SK-N-SH (cell line): ENCODE measurements around the gene PLA2G4E. TPM values are rescaled to one million over a fixed set of nuclear protein-coding genes. Genes with fewer than 3 reads are reported as not detected.
A peak's percentile ranks its signal among the peaks of the same experiment; 100 is the strongest.

Experiments
- CTCF ChIA-PET: fragments of 300-600, 350-600 bp; formaldehyde crosslinking; extraction: SDS; loops from one replicate; lab custom pipeline; 2021; lab: Yijun Ruan, JAX
- POLR2A ChIA-PET: fragments of 350-600 bp; sonication (Branson Sonifier 250); formaldehyde crosslinking; extraction: SDS; loops from one replicate; lab custom pipeline; 2020; ENCODE audit warnings: antibody characterized with exemption, inconsistent platforms; lab: Yijun Ruan, JAX
- DNase-seq: peaks from one replicate; pipeline ENCODE4 v3.0.0; 2012
- H2AFZ ChIP-seq: fragments of 200-600 bp; sonication (generic); 2 replicates; pipeline ENCODE4 v1.8.1; 2016; ENCODE audit warnings: antibody characterized with exemption, mild to moderate bottlenecking, low read depth
- H3F3A ChIP-seq: fragments of 200-600 bp; sonication (generic); replicated peaks from 2 replicates; pipeline ENCODE3; 2016; ENCODE audit warnings: antibody characterized with exemption, mild to moderate bottlenecking; ENCODE audit not compliant: insufficient read depth
- H3K27ac ChIP-seq, 2 experiments: fragments of 200-500 bp in 1 of 2; fragments of 200-600 bp in 1 of 2; sonication (Bioruptor generic) in 1 of 2; sonication (generic), shearing (Covaris generic) in 1 of 2; 2 replicates each; pipeline versions ENCODE4 v1.5.1 to v1.6.1; 2014 to 2016; ENCODE audit warnings: low read depth in 2 of 2, inconsistent platforms in 1 of 2, low read length in 1 of 2, mild to moderate bottlenecking in 1 of 2, mixed read lengths in 1 of 2
- H3K27me3 ChIP-seq: fragments of 200-600 bp; sonication (generic), shearing (Covaris generic); 2 replicates; pipeline ENCODE4 v1.6.1; 2016; ENCODE audit warnings: mixed run types; ENCODE audit not compliant: insufficient read depth
- H3K36me3 ChIP-seq, 2 experiments: fragments of 200-500 bp in 1 of 2; fragments of 200-600 bp in 1 of 2; sonication (Bioruptor generic) in 1 of 2; sonication (generic) in 1 of 2; replicated peaks in 1 of 2; 2 replicates each; pipeline versions ENCODE3 to v1.5.1; 2014 to 2016; ENCODE audit warnings: low read length in 1 of 2, mild to moderate bottlenecking in 1 of 2; ENCODE audit not compliant: insufficient read depth in 2 of 2, control insufficient read depth in 1 of 2
- H3K4me1 ChIP-seq, 2 experiments: fragments of 200-500 bp in 1 of 2; fragments of 200-600 bp in 1 of 2; sonication (Bioruptor generic) in 1 of 2; sonication (generic), shearing (Covaris generic) in 1 of 2; 2 replicates each; pipeline versions ENCODE4 v1.5.1 to v1.6.1; 2014 to 2016; ENCODE audit warnings: low read depth in 1 of 2, low read length in 1 of 2, mixed run types in 1 of 2; ENCODE audit not compliant: insufficient read depth in 2 of 2, control insufficient read depth in 1 of 2
- H3K4me2 ChIP-seq: fragments of 200-600 bp; sonication (generic), shearing (Covaris generic); 2 replicates; pipeline ENCODE4 v1.6.1; 2017; ENCODE audit warnings: mixed run types
- H3K4me3 ChIP-seq, 2 experiments: fragments of 200-500 bp in 1 of 2; fragments of 200-600 bp in 1 of 2; sonication (Bioruptor generic) in 1 of 2; sonication (generic), shearing (Covaris generic) in 1 of 2; 2 replicates each; pipeline versions ENCODE4 v1.5.1 to v1.8.1; 2014 to 2016; ENCODE audit warnings: low read depth in 2 of 2, inconsistent platforms in 1 of 2, low read length in 1 of 2, mild to moderate bottlenecking in 1 of 2, mixed read lengths in 1 of 2, moderate library complexity in 1 of 2
- H3K79me2 ChIP-seq: fragments of 200-600 bp; sonication (generic); 2 replicates; pipeline ENCODE4 v1.8.1; 2017; ENCODE audit warnings: mild to moderate bottlenecking; ENCODE audit not compliant: insufficient read depth
- H3K9ac ChIP-seq: fragments of 200-600 bp; sonication (generic); 2 replicates; pipeline ENCODE4 v1.6.1; 2017; ENCODE audit warnings: mixed run types
- H3K9me2 ChIP-seq: fragments of 200-600 bp; sonication (generic); 2 replicates; pipeline ENCODE4 v1.6.1; 2017; ENCODE audit warnings: mixed run types
- H3K9me3 ChIP-seq: fragments of 200-600 bp; sonication (generic); 2 replicates; pipeline ENCODE4 v1.6.1; 2017; ENCODE audit warnings: mixed run types, mild to moderate bottlenecking, moderate library complexity
- H4K20me1 ChIP-seq: fragments of 200-600 bp; sonication (generic); 2 replicates; pipeline ENCODE4 v1.6.1; 2017; ENCODE audit warnings: mild to moderate bottlenecking, mixed run types; ENCODE audit not compliant: insufficient read depth
- ELF1 ChIP-seq: IDR thresholded peaks from 2 replicates; pipeline ENCODE4 v1.4.0; 2012
- FOSL2 ChIP-seq: IDR thresholded peaks from 2 replicates; pipeline ENCODE4 v1.4.0; 2012; ENCODE audit warnings: low read depth, mild to moderate bottlenecking, moderate library complexity, borderline replicate concordance
- GABPA ChIP-seq: IDR thresholded peaks from 2 replicates; pipeline ENCODE4 v1.4.0; 2012; ENCODE audit warnings: low read depth, mild to moderate bottlenecking
- RAD21 ChIP-seq: IDR thresholded peaks from 2 replicates; pipeline ENCODE4 v1.6.1; 2012; ENCODE audit warnings: mild to moderate bottlenecking, low read length
- RXRA ChIP-seq: IDR thresholded peaks from 2 replicates; pipeline ENCODE4 v1.4.0; 2012; ENCODE audit warnings: low read depth, mild to moderate bottlenecking, borderline replicate concordance
- TAF1 ChIP-seq: IDR thresholded peaks from 2 replicates; pipeline ENCODE4 v1.6.1; 2012; ENCODE audit warnings: low read depth, mild to moderate bottlenecking, low read length, moderate library complexity, borderline replicate concordance
- TCF12 ChIP-seq: IDR thresholded peaks from 2 replicates; pipeline ENCODE4 v1.4.0; 2012
- USF2 ChIP-seq: fragments of 150-350 bp; IDR thresholded peaks from 2 replicates; pipeline ENCODE4 v1.6.1; 2017; ENCODE audit warnings: antibody characterized with exemption, low read length, low read depth, borderline replicate concordance
- ZBTB33 ChIP-seq: IDR thresholded peaks from 2 replicates; pipeline ENCODE4 v1.4.0; 2012; ENCODE audit warnings: low read depth, borderline replicate concordance
- WGBS: methylation state at CpG from one replicate; pipeline ENCODE4 v1.1.6; 2017; ENCODE audit warnings: low lambda C conversion rate; 5-methylcytosine and 5-hydroxymethylcytosine counted together
- polyA plus RNA-seq, 3 experiments: library from polyadenylated mRNA; depleted of rRNA; stranded (reverse); fragments of >200 nt; gene quantifications; 2 replicates each; pipeline ENCODE4 v1.2.3, GENCODE V29; 2012

PLA2G4E gene
- polyA plus RNA-seq, 1 of the 3 experiments (the other 2 are of a cell fraction), result not detected

DNA sequence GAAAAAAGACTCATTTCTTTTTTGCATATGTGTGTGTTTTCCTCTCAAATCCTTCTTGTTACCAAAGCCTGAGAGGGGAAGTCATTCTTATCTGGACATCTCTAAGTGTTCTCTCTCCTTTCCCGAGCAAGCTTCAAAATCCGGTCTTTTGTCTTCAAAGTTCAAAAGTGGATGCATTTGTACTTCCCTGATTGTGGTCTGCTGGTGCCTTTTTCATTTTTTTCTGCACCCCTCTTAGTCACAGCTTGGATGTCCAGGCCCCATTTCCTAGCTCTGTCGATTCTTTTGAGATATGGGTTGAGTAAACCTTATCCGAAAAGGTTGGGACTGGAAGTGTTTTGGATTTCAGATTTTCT, 83.3 kb downstream of the PLA2G4E start (continued):
- TF ChIP-seq ZBTB33 (no peak), ELF1 (no peak), FOSL2 (no peak), TCF12 (no peak), RXRA (no peak)

GRCh38 chr15:41936649-41937567, 83.9 kb downstream of the PLA2G4E start:
- H2AFZ ChIP-seq, result no peak overlapping the region
- no peak overlapping the region for H3K4me2 ChIP-seq
- no peaks in the 10 kb centered on the region for H3K9me3 ChIP-seq
- no peak for DNase-seq
- no peak overlapping the region for H3K4me3 ChIP-seq
- H3K27ac ChIP-seq, result peak overlapping the region; percentile 39 to 65; a peak in 3 of 4 replicates
- CTCF ChIA-PET, result no interaction called here
- H3K27me3 ChIP-seq, result no peaks in the 10 kb centered on the region
- peaks cover 17% of the 10 kb centered on the region; the same call in 1 of the 2 replicates for H3K79me2 ChIP-seq
- POLR2A ChIA-PET, result no interaction called here
- no peak overlapping the region for H3K9ac ChIP-seq
- peaks cover 0 to 45% of the 10 kb centered on the region in 2 experiments; a peak in 3 of 4 replicates for H3K4me1 ChIP-seq
- no peaks in the 10 kb centered on the region for H3K9me2 ChIP-seq
- no peak for TF ChIP-seq TAF1
- TF ChIP-seq ZBTB33, result no peak
- peak; percentile 23; the same call in 1 of the 2 replicates for TF ChIP-seq GABPA
- TF ChIP-seq USF2, result no peak
- no peak for TF ChIP-seq RAD21
- H3F3A ChIP-seq, result peaks cover 20% of the 10 kb centered on the region
- no peaks in the 10 kb centered on the region for H4K20me1 ChIP-seq
- H3K36me3 ChIP-seq, result peaks cover 0 to 6% of the 10 kb centered on the region in 2 experiments
- 86% methylated on average over 19 of the region's 19 CpGs for WGBS
